Progenitor cell of endocrine pancreas (in vitro differentiated cells): ENCODE results near the gene NEURL1. TPM values are rescaled to one million over a fixed set of nuclear protein-coding genes. Genes with fewer than 3 reads are reported as not detected.

Experiments
- DNase-seq: peaks from one replicate; pipeline ENCODE4 v3.0.0; 2021; ENCODE audit warnings: low spot score; ENCODE audit not compliant: unreplicated experiment
- H3K27ac Mint-ChIP-seq: 2 replicates; pipeline ENCODE4 v1.8.0; 2021; ENCODE audit warnings: mild to moderate bottlenecking, moderate library complexity, mixed read lengths
- H3K27me3 Mint-ChIP-seq: 2 replicates; pipeline ENCODE4 v1.8.0; 2021; ENCODE audit warnings: mixed read lengths
- H3K36me3 Mint-ChIP-seq: 2 replicates; pipeline ENCODE4 v1.8.0; 2022; ENCODE audit warnings: mixed read lengths; ENCODE audit not compliant: insufficient read depth
- H3K4me1 Mint-ChIP-seq: 2 replicates; pipeline ENCODE4 v1.8.0; 2021; ENCODE audit warnings: low read depth, mixed read lengths
- H3K4me3 Mint-ChIP-seq: 2 replicates; pipeline ENCODE4 v1.8.0; 2021; ENCODE audit warnings: low read depth, mild to moderate bottlenecking, moderate library complexity, mixed read lengths
- H3K9me3 Mint-ChIP-seq: 2 replicates; pipeline ENCODE4 v1.8.0; 2021; ENCODE audit warnings: low read depth, mixed read lengths
- total RNA-seq: library from RNA; stranded (reverse); gene quantifications from 2 replicates; pipeline ENCODE4 v1.2.1, GENCODE V29; 2021
- TF ChIP-seq, protein P1 (sequence below): fragments of 200-600 bp; sonication (generic); IDR thresholded peaks from one replicate; pipeline ENCODE4 v1.5.0; 2021; ENCODE audit warnings: antibody characterized with exemption, mild to moderate bottlenecking; ENCODE audit not compliant: unreplicated experiment

The NEURL1 gene
- total RNA-seq, 1 donor from 2014 or later, result 21.5 TPM

DNA sequence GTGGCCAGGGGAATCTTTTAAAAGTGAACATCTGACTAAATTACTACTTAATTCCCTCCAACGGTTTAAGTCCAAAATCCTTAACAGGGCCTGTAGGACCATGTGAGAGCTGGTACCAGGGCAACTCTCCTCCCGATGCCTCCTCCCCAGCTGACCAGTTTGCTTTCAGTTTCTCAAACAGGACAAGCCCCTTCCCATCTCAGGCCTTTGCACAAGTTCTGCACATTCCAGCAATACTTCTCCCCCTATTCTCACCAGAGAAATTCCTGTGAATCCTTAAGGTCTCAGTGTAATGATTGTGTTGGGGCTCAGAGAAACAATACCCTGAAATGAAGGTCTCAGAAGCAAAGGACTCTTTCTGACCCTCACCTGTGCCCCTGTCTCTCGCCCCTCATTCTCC, 26.8 kb upstream of the NEURL1 start:
- Mint-ChIP-seq H3K4me1 (no peaks in the 10 kb centered on the region), H3K27me3 (peaks cover 25% of the 10 kb centered on the region), H3K36me3 (no peaks in the 10 kb centered on the region), H3K4me3 (no peak overlapping the region), H3K27ac (no peak overlapping the region), H3K9me3 (no peaks in the 10 kb centered on the region)
- TF ChIP-seq, protein P1, sequence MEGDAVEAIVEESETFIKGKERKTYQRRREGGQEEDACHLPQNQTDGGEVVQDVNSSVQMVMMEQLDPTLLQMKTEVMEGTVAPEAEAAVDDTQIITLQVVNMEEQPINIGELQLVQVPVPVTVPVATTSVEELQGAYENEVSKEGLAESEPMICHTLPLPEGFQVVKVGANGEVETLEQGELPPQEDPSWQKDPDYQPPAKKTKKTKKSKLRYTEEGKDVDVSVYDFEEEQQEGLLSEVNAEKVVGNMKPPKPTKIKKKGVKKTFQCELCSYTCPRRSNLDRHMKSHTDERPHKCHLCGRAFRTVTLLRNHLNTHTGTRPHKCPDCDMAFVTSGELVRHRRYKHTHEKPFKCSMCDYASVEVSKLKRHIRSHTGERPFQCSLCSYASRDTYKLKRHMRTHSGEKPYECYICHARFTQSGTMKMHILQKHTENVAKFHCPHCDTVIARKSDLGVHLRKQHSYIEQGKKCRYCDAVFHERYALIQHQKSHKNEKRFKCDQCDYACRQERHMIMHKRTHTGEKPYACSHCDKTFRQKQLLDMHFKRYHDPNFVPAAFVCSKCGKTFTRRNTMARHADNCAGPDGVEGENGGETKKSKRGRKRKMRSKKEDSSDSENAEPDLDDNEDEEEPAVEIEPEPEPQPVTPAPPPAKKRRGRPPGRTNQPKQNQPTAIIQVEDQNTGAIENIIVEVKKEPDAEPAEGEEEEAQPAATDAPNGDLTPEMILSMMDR, result no peak
- DNase-seq, result no peak

DNA sequence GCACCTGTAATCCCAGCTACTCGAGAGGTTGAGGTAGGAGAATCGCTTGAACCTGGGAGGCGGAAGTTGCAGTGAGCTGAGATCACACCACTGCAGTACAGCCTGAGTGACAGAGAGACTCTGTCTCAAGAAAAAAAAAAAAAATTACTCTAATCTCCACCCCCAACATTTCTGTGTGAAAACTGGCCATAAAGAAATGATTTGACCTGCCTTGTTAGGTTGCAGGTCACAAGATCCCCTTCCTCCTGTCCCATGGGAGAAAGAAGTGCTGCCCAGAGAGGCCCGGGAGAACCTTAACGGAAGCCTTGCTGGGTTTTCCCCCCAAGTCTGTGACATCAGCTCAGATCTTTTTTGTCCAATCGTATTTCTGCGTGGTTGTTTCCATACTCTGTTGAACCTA, 26.1 kb upstream of the NEURL1 start:
- no peak for DNase-seq
- Mint-ChIP-seq H3K4me3 (no peak overlapping the region), H3K27ac (no peak overlapping the region), H3K4me1 (no peaks in the 10 kb centered on the region), H3K27me3 (peaks cover 25% of the 10 kb centered on the region), H3K9me3 (no peaks in the 10 kb centered on the region), H3K36me3 (no peaks in the 10 kb centered on the region)
- TF ChIP-seq, protein P1, result no peak

DNA sequence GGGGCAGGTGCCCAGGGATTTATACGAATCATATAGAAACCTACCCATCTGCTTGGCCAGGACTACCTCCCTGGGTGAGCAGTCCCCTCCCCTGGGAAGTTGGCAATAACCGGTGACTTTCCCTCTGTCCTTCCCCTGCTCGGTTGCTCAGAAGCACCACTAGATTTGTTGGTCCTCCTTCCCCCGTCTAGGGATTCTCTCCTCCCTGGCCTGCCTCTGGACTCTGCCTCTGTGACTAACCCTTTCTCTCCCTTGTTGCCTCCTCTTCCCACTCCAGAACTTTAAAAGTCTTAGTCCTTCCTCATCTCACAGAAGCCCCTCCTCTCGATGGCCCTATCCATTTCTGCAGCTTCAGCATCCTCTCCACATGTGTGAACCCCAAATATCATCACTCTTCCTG, 24.3 kb upstream of the NEURL1 start:
- no peak overlapping the region for H3K27ac Mint-ChIP-seq
- peaks cover 28% of the 10 kb centered on the region for H3K27me3 Mint-ChIP-seq
- H3K36me3 Mint-ChIP-seq, result no peaks in the 10 kb centered on the region
- no peaks in the 10 kb centered on the region for H3K9me3 Mint-ChIP-seq
- no peak for DNase-seq
- TF ChIP-seq, protein P1, result no peak
- no peaks in the 10 kb centered on the region for H3K4me1 Mint-ChIP-seq
- no peak overlapping the region for H3K4me3 Mint-ChIP-seq

DNA sequence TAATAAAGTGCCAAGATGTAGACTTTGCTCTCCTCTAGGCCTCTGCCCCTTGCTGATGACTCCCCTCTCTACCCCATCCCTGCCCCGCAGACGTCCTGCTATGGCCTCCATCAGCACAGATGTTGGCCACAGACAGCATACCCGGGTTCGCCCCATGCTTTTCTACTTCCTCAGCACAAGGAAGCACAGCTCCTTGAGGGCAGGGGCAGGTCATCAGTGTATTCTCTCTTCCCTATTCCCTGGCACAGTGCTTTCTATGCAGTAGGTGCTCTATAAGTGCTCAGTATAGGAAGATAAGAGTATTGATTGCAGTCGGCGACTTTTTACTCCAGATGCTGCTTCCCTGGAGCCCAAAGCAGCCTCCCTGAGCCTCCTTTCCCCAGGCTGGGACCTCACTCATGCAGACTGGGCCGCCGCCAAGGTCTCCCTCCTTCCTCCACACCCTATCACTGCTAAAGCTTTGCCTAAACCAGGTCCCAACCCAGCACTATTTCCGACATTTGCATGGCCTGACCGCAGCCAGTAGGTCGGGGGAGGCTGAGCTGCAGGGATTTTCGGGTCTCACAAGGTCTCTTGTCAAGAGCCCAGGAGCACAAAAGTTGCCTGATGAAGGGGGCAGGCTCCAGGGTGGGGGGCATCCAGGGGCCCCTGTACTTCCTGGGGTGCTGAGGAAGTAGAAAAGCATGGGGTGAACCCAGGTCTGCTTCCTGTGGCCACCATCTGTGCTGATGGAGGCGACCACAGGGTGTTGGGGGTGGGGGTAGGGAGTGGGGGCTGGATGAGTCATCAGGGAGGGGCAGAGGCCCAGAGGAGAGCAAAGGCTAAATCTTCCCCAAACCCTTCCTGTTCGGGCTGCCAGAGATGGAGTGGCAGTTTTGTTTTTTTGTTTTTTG, 22.5 kb upstream of the NEURL1 start:
- Mint-ChIP-seq H3K9me3 (no peaks in the 10 kb centered on the region), H3K27ac (no peak overlapping the region), H3K4me1 (no peaks in the 10 kb centered on the region), H3K36me3 (no peaks in the 10 kb centered on the region), H3K27me3 (peaks cover 28% of the 10 kb centered on the region), H3K4me3 (no peak overlapping the region)
- TF ChIP-seq, protein P1, result no peak
- DNase-seq, result no peak

DNA sequence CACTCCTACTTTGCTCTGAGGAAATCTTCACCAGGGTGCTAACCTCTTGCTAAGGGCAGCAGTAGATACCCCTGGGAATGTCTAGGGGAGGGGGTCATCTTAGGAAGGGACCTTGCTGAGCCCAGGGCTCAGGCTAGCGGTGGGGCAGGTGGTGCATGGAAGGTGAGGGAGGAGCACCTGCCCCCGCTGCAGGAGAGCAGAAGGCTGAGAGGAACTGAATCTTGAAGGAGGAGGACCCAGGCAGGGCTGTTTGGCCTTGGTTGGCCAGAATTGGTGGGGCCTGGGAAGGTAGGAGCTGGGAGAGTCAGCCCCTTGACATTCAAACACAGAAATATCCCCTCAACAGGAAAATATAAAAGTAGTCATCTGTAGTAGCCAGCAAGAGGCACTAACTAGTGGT, 21.5 kb upstream of the NEURL1 start:
- Mint-ChIP-seq H3K4me1 (no peaks in the 10 kb centered on the region), H3K27ac (no peak overlapping the region), H3K27me3 (peaks cover 28% of the 10 kb centered on the region), H3K9me3 (no peaks in the 10 kb centered on the region), H3K4me3 (no peak overlapping the region), H3K36me3 (no peaks in the 10 kb centered on the region)
- DNase-seq, result no peak
- TF ChIP-seq, protein P1, result no peak
